ENCODE measurements around the gene SLC25A17.
"Not testable (repeated sequence)": the region's sequence is repeated elsewhere in the genome, so short reads cannot be mapped to it uniquely, and the experiment has no call there.

The SLC25A17 gene

GRCh38 chr22:40819599-40820140, 524 bp upstream of the SLC25A17 start:
- no peak for DNase-seq (ENCODE audit: low spot score)

- no peak for DNase-seq (ENCODE audit: low spot score)
Measured at GRCh38 chr22:40818192-40818746, 877 bp downstream of the SLC25A17 start.

- no peak for DNase-seq (ENCODE audit: low spot score)
Measured at GRCh38 chr22:40817737-40818136, 1.4 kb downstream of the SLC25A17 start.

GRCh38 chr22:40813912-40814315, 5.2 kb downstream of the SLC25A17 start:
- DNase-seq (ENCODE audit: low spot score), result no peak

- DNase-seq (ENCODE audit: low spot score), result no peak
Measured at GRCh38 chr22:40808018-40808841, 10.9 kb downstream of the SLC25A17 start.

GRCh38 chr22:40806711-40807110, 12.4 kb downstream of the SLC25A17 start:
- no peak for DNase-seq (ENCODE audit: low spot score)

- DNase-seq (ENCODE audit: low spot score), result no peak
Measured at GRCh38 chr22:40805699-40806203, 13.4 kb downstream of the SLC25A17 start.

- no peak for DNase-seq (ENCODE audit: low spot score)
Measured at GRCh38 chr22:40805239-40805638, 13.9 kb downstream of the SLC25A17 start.

GRCh38 chr22:40803321-40803720, 15.8 kb downstream of the SLC25A17 start:
- DNase-seq (ENCODE audit: low spot score), result no peak

GRCh38 chr22:40799008-40799407, 20.1 kb downstream of the SLC25A17 start:
- DNase-seq (ENCODE audit: low spot score), result no peak

GRCh38 chr22:40797427-40797826, 21.7 kb downstream of the SLC25A17 start:
- DNase-seq (ENCODE audit: low spot score), result no peak

GRCh38 chr22:40792451-40792850, 26.7 kb downstream of the SLC25A17 start:
- no peak for DNase-seq (ENCODE audit: low spot score)

GRCh38 chr22:40791241-40791640, 27.9 kb downstream of the SLC25A17 start:
- DNase-seq (ENCODE audit: low spot score), result no peak

- no peak for DNase-seq (ENCODE audit: low spot score)
Measured at GRCh38 chr22:40789131-40789530, 30.0 kb downstream of the SLC25A17 start.

GRCh38 chr22:40782521-40782920, 36.6 kb downstream of the SLC25A17 start:
- DNase-seq (ENCODE audit: low spot score), result no peak

GRCh38 chr22:40781749-40782148, 37.4 kb downstream of the SLC25A17 start:
- not testable (repeated sequence) for DNase-seq (ENCODE audit: low spot score)

GRCh38 chr22:40769761-40770160, 49.4 kb downstream of the SLC25A17 start:
- DNase-seq (ENCODE audit: low spot score), result no peak

- DNase-seq (ENCODE audit: low spot score), result no peak
Measured at GRCh38 chr22:40768206-40768605, 50.9 kb downstream of the SLC25A17 start.

GRCh38 chr22:40766956-40767355, 52.2 kb downstream of the SLC25A17 start:
- no peak for DNase-seq (ENCODE audit: low spot score)

- no peak for DNase-seq (ENCODE audit: low spot score)
Measured at GRCh38 chr22:40764763-40765441, 54.2 kb downstream of the SLC25A17 start.

- no peak for DNase-seq (ENCODE audit: low spot score)
Measured at GRCh38 chr22:40759294-40759840, 59.8 kb downstream of the SLC25A17 start.

GRCh38 chr22:40758851-40759250, 60.3 kb downstream of the SLC25A17 start:
- DNase-seq (ENCODE audit: low spot score), result not testable (repeated sequence)

Measured in SK-N-DZ (cell line).